IgD-negative memory B cell (primary cell): ENCODE results near the gene ZDHHC22. TPM values are rescaled to one million over a fixed set of nuclear protein-coding genes. Genes with fewer than 3 reads are reported as not detected.
A peak's percentile ranks its signal among the peaks of the same experiment; 100 is the strongest.

Experiments
- H3K27ac Mint-ChIP-seq, 3 donors: one replicate each; pipeline ENCODE4 v1.8.0; 2020 to 2022; ENCODE audit warnings: mild to moderate bottlenecking in 3 of 3, mixed read lengths in 3 of 3, moderate library complexity in 1 of 3
- H3K27me3 Mint-ChIP-seq: one replicate; pipeline ENCODE4 v1.8.0; 2021; ENCODE audit warnings: mixed read lengths
- H3K36me3 Mint-ChIP-seq: one replicate; pipeline ENCODE4 v1.8.0; 2020; ENCODE audit warnings: mild to moderate bottlenecking, mixed read lengths
- H3K4me1 Mint-ChIP-seq, 3 donors: one replicate each; pipeline ENCODE4 v1.8.0; 2020 to 2022; ENCODE audit warnings: mixed read lengths in 3 of 3, mild to moderate bottlenecking in 1 of 3
- H3K4me3 Mint-ChIP-seq, 4 donors: one replicate each; pipeline ENCODE4 v1.8.0; 2020 to 2022; ENCODE audit warnings: mild to moderate bottlenecking in 4 of 4, mixed read lengths in 4 of 4, moderate library complexity in 3 of 4
- H3K9me3 Mint-ChIP-seq, 3 donors: one replicate each; pipeline ENCODE4 v1.8.0; 2020 to 2021; ENCODE audit warnings: mixed read lengths in 3 of 3, mild to moderate bottlenecking in 1 of 3
- polyA plus RNA-seq: library from polyadenylated mRNA; unstranded; fragments of 300-500 nt; fragmentation: Illumina TruSeq; gene quantifications from one replicate; pipeline ENCODE4 v1.2.3, GENCODE V29; 2021

The ZDHHC22 gene, protein sequence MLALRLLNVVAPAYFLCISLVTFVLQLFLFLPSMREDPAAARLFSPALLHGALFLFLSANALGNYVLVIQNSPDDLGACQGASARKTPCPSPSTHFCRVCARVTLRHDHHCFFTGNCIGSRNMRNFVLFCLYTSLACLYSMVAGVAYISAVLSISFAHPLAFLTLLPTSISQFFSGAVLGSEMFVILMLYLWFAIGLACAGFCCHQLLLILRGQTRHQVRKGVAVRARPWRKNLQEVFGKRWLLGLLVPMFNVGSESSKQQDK
- not detected for polyA plus RNA-seq

- Mint-ChIP-seq H3K36me3 (no peaks in the 10 kb centered on the region), H3K4me1 (peaks cover 9 to 19% (median 10%) of the 10 kb centered on the region in 3 donors), H3K9me3 (peaks cover 0 to 3% (median 0%) of the 10 kb centered on the region in 3 donors), H3K27me3 (peaks cover 51% of the 10 kb centered on the region), H3K4me3 (peak within 1 kb of the TSS; percentile 54 to 93 (median 80)), H3K27ac (no peak within 1 kb of the TSS)
Observed at GRCh38 chr14:77141214-77142004, at the start of gene ZDHHC22. ZDHHC22 (minus strand) TSS chr14:77141791; CDS start chr14:77139738, 2,053 bp downstream.

GRCh38 chr14:77190977-77191376 is 49.4 kb upstream of the ZDHHC22 start:
- Mint-ChIP-seq H3K4me3 (no peak overlapping the region), H3K9me3 (no peaks in the 10 kb centered on the region), H3K36me3 (no peaks in the 10 kb centered on the region), H3K4me1 (no peaks in the 10 kb centered on the region), H3K27me3 (peaks cover 8% of the 10 kb centered on the region), H3K27ac (no peak overlapping the region)

DNA sequence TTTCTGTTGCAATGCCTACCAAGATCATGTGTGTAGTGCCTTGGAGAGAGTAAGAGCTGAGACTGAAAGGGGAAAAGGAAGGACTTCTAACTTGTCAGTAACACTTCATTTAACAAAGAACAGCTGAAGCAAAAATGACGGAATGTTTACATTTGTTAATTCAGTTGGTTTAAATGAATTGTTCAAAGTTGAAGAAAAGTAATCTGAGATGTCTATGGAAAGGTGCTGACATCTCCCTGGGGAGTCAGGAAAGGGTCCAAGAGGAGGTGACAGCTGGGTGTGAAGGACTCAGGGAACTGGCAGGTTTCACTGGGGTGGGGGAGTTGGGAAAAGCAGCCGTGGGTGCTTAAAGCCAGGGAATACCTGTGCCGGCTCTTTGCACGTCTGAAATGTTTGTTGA is 47.9 kb upstream of the ZDHHC22 start:
- Mint-ChIP-seq H3K27ac (no peak overlapping the region), H3K27me3 (peaks cover 8% of the 10 kb centered on the region), H3K9me3 (no peaks in the 10 kb centered on the region), H3K4me3 (peak overlapping the region in 1 of 4 donors; percentile 44), H3K36me3 (no peaks in the 10 kb centered on the region), H3K4me1 (peaks cover 0 to 1% (median 0%) of the 10 kb centered on the region in 3 donors)

DNA sequence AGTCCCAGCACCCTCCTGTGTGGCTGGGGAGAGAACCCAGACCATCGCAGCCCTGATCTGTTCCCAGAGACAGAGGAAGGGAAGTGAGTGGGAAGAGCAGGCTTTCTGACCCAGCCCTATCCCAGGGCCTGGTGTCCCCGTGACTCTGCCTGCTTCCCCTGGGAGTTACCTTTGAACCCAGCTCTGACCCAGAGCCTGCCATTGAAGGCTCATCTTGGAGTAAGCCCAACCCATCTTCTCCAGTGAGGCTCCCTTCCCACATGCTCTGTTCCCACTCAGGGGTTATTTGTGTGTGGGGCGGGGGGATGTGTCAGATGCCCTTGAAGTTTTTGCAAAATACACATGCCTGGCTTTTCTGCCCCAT is 46.0 kb upstream of the ZDHHC22 start:
- no peaks in the 10 kb centered on the region for H3K36me3 Mint-ChIP-seq
- no peak overlapping the region for H3K27ac Mint-ChIP-seq
- no peak overlapping the region for H3K4me3 Mint-ChIP-seq
- no peaks in the 10 kb centered on the region for H3K9me3 Mint-ChIP-seq
- peaks cover 3 to 4% (median 3%) of the 10 kb centered on the region in 3 donors for H3K4me1 Mint-ChIP-seq
- H3K27me3 Mint-ChIP-seq = peaks cover 14% of the 10 kb centered on the region

- Mint-ChIP-seq H3K27me3 (peaks cover 16% of the 10 kb centered on the region), H3K9me3 (no peaks in the 10 kb centered on the region)
Observed at GRCh38 chr14:77186911-77187648, 45.5 kb upstream of the ZDHHC22 start.

GRCh38 chr14:77185093-77185465 is 43.5 kb upstream of the ZDHHC22 start:
- Mint-ChIP-seq H3K27me3 (peaks cover 22% of the 10 kb centered on the region), H3K4me3 (peak overlapping the region in 1 of 4 donors; percentile 32), H3K4me1 (peaks cover 3 to 7% (median 4%) of the 10 kb centered on the region in 3 donors), H3K27ac (no peak overlapping the region), H3K36me3 (no peaks in the 10 kb centered on the region), H3K9me3 (no peaks in the 10 kb centered on the region)

More at GRCh38 chr14:77186911-77187648, 45.5 kb upstream of the ZDHHC22 start:
- H3K4me1 Mint-ChIP-seq = peaks cover 3 to 6% (median 4%) of the 10 kb centered on the region in 3 donors
- H3K36me3 Mint-ChIP-seq = no peaks in the 10 kb centered on the region
- H3K4me3 Mint-ChIP-seq = no peak overlapping the region
- H3K27ac Mint-ChIP-seq = no peak overlapping the region

- Mint-ChIP-seq H3K9me3 (no peaks in the 10 kb centered on the region), H3K27ac (no peak overlapping the region), H3K36me3 (no peaks in the 10 kb centered on the region), H3K4me3 (peak overlapping the region in 1 of 4 donors; percentile 32), H3K27me3 (peaks cover 22% of the 10 kb centered on the region), H3K4me1 (peaks cover 4 to 8% (median 7%) of the 10 kb centered on the region in 3 donors)
Observed at GRCh38 chr14:77184396-77185092, 43.0 kb upstream of the ZDHHC22 start.

GRCh38 chr14:77183896-77184295 is 42.3 kb upstream of the ZDHHC22 start:
- Mint-ChIP-seq H3K4me3 (peak overlapping the region in 2 of 4 donors; percentile 32 to 34), H3K27ac (no peak overlapping the region), H3K9me3 (no peaks in the 10 kb centered on the region), H3K4me1 (peaks cover 4 to 8% (median 7%) of the 10 kb centered on the region in 3 donors), H3K36me3 (no peaks in the 10 kb centered on the region), H3K27me3 (peaks cover 22% of the 10 kb centered on the region)

DNA sequence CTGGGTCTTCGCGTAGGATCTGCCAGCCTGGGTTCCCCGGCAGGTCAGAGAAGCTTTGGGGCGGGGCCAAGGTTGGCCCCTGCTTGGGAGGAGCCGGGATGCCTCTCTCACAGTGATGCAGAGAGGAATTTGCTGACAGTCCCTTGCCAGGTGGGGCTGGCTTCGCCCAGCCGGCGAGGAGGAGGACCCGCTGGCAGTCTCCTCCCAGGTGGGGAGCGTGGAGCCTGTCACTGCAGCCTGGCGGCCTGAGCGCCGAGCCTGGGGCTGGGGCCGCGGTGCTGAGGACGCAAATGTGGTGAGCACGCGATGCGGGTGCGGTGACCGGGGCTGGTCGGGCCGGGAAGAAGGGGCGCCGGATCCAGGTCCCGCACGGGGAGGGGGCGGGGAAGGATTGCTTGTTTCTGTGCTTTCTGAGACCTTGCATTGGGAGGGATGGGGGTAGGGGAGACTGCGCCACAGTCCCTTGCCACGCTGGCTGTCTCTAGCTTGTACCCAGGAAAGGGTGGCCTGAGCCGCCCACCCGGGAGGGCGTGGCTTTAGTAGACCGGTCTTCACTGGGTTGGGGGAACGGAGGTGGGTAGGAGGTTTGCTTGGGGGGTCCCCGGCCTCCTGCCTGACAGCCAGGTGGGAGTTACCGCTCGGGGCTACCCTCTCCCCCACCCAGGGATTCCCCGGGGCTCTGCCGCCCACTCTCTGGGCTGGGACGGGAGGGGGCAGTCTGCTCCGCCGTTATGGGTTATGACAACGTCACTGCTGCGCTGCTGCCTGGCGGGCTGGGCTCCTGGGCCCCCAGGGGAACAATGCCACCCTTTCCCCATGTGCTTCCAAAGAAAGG is 40.2 kb upstream of the ZDHHC22 start, which contains the start of gene TMEM63C:
Gene TMEM63C (plus strand): TSS at position 196 of the 835 bp plus-strand sequence. CDS start 37,016 bp downstream, outside the sequence.
- Mint-ChIP-seq H3K27me3 (peaks cover 17% of the 10 kb centered on the region), H3K4me3 (peak within 1 kb of the TSS; percentile 81 to 91 (median 87)), H3K36me3 (no peaks in the 10 kb centered on the region), H3K9me3 (no peaks in the 10 kb centered on the region), H3K4me1 (peaks cover 4 to 8% (median 7%) of the 10 kb centered on the region in 3 donors), H3K27ac (peak within 1 kb of the TSS in 1 of 3 donors; percentile 19)

DNA sequence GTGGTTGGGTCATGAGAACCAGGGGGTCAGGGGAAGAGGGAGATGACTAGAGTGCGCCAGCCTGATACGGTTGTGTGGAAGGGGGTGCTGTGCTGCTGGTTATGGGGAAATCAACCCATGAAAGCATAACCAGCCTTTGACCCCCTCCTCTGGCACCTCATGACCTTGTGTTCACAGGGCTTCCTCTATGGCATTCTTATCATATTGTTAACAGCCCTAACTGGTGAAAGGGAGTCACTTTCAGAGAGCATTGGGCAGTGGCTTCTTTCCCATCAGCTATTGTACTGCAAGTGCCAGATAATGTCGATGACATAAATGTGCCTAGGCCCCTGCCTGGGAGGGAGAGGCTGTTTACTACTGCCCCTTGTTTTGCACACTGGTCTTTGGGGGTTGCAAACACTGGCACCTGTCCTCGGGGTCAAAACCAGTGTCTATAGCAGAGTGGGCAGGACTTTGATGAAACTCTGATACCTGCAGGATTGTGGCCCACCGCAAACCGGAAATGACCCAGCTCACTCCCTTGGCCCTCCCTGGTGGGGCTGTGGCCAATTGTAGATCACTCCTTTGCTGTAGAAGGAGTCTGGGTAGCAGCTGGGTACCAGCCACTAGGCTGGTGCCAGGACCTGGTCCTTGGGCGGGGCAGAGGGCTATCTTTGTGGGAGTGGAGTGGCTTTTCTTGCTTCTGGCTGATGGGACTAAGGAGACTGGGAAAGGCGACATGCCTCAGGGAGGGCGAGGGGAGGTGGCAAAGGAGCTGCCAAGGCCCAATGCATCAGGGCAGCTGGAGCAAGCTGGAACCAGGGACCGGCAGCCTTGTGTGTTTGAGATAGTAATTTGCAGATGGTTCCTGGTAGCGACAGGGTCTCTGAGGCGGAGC is 39.4 kb upstream of the ZDHHC22 start:
- H3K27ac Mint-ChIP-seq = peak overlapping the region in 1 of 3 donors; percentile 19
- H3K27me3 Mint-ChIP-seq = peaks cover 17% of the 10 kb centered on the region
- H3K36me3 Mint-ChIP-seq = no peaks in the 10 kb centered on the region
- H3K4me3 Mint-ChIP-seq = peak overlapping the region; percentile 81 to 91 (median 87)
- peaks cover 4 to 8% (median 7%) of the 10 kb centered on the region in 3 donors for H3K4me1 Mint-ChIP-seq
- H3K9me3 Mint-ChIP-seq = no peaks in the 10 kb centered on the region

- no peak overlapping the region for H3K4me3 Mint-ChIP-seq
Observed at GRCh38 chr14:77178656-77179055, 37.1 kb upstream of the ZDHHC22 start.

DNA sequence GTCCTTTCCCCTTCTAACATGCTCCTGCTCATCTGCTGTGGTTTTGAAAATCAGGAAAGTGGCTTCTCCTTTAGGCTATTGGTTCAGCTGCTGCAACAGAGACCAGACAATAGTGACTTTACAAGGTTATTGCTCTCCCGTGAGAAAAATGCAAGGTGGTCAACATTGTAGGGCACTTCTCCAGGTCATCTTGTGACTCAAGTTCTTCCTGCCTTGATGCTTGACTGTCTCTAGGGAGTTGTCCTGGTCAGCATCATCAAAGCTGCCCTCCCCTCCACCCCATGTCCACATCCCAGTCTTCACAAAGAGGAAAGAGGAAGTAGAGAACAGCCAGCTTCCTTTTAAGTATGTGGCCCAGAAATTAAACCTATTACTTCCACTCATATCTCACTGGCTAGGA is 36.1 kb upstream of the ZDHHC22 start:
- no peaks in the 10 kb centered on the region for H3K36me3 Mint-ChIP-seq
- H3K9me3 Mint-ChIP-seq = no peaks in the 10 kb centered on the region
- H3K27ac Mint-ChIP-seq = peak overlapping the region in 1 of 3 donors; percentile 20
- peaks cover 2 to 4% (median 4%) of the 10 kb centered on the region in 3 donors for H3K4me1 Mint-ChIP-seq
- H3K27me3 Mint-ChIP-seq = peaks cover 8% of the 10 kb centered on the region
- H3K4me3 Mint-ChIP-seq = no peak overlapping the region

More at GRCh38 chr14:77178656-77179055, 37.1 kb upstream of the ZDHHC22 start:
- Mint-ChIP-seq H3K27me3 (peaks cover 8% of the 10 kb centered on the region), H3K27ac (no peak overlapping the region), H3K4me1 (peaks cover 4 to 8% (median 6%) of the 10 kb centered on the region in 3 donors), H3K36me3 (no peaks in the 10 kb centered on the region), H3K9me3 (no peaks in the 10 kb centered on the region)

GRCh38 chr14:77175843-77176242 is 34.3 kb upstream of the ZDHHC22 start:
- no peak overlapping the region for H3K27ac Mint-ChIP-seq
- H3K9me3 Mint-ChIP-seq = peaks cover 0 to 1% (median under 1%) of the 10 kb centered on the region in 3 donors
- H3K27me3 Mint-ChIP-seq = peaks cover 5% of the 10 kb centered on the region
- H3K36me3 Mint-ChIP-seq = no peaks in the 10 kb centered on the region
- no peak overlapping the region for H3K4me3 Mint-ChIP-seq
- peaks cover 0 to 4% (median 0%) of the 10 kb centered on the region in 3 donors for H3K4me1 Mint-ChIP-seq
